GM19025 (cell line): ENCODE data around the gene CASR.
"Not testable (repeated sequence)": the region's sequence is repeated elsewhere in the genome, so short reads cannot be mapped to it uniquely, and the experiment has no call there.

Experiments used
- ATAC-seq: cut with Tn5 transposase; IDR thresholded peaks from one replicate; pipeline ENCODE4 v1.9.1; 2021; ENCODE audit warnings: mild to moderate bottlenecking, low read depth, moderate library complexity; ENCODE audit not compliant: unreplicated experiment

Gene CASR, protein sequence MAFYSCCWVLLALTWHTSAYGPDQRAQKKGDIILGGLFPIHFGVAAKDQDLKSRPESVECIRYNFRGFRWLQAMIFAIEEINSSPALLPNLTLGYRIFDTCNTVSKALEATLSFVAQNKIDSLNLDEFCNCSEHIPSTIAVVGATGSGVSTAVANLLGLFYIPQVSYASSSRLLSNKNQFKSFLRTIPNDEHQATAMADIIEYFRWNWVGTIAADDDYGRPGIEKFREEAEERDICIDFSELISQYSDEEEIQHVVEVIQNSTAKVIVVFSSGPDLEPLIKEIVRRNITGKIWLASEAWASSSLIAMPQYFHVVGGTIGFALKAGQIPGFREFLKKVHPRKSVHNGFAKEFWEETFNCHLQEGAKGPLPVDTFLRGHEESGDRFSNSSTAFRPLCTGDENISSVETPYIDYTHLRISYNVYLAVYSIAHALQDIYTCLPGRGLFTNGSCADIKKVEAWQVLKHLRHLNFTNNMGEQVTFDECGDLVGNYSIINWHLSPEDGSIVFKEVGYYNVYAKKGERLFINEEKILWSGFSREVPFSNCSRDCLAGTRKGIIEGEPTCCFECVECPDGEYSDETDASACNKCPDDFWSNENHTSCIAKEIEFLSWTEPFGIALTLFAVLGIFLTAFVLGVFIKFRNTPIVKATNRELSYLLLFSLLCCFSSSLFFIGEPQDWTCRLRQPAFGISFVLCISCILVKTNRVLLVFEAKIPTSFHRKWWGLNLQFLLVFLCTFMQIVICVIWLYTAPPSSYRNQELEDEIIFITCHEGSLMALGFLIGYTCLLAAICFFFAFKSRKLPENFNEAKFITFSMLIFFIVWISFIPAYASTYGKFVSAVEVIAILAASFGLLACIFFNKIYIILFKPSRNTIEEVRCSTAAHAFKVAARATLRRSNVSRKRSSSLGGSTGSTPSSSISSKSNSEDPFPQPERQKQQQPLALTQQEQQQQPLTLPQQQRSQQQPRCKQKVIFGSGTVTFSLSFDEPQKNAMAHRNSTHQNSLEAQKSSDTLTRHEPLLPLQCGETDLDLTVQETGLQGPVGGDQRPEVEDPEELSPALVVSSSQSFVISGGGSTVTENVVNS

GRCh38 chr3:122183521-122183892, at the start of gene CASR:
TSS of gene CASR (plus strand) at chr3:122183668. CDS start at chr3:122254190, 70,522 bp downstream.
- no peak for ATAC-seq

DNA sequence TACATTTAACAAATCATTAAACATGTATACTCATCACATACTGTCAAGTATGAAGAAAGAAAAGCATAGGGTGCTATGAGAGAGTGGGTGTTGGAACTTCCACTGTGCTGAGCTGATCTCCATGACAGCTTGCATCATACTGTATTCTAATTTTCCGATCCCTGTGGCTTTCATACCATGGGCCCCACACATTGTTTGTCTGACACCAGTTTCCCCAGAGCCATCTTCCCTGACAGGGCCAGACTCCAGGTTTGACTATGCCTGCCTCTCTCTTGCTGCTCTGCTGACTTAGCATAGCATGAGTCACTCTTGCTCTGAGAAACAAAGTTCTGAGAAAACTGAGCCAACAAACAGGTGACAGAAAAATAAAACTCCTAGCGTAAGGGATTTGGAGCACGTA, 37.0 kb upstream of the CASR start:
- peak; percentile 81 for ATAC-seq

GRCh38 chr3:122148941-122149627, 34.4 kb upstream of the CASR start:
- no peak for ATAC-seq

- no peak for ATAC-seq
These were observed 32.0 kb upstream of the CASR start for GRCh38 chr3:122151480-122151879.

- not testable (repeated sequence) for ATAC-seq
These were observed 18.5 kb upstream of the CASR start for GRCh38 chr3:122164983-122165382.

DNA sequence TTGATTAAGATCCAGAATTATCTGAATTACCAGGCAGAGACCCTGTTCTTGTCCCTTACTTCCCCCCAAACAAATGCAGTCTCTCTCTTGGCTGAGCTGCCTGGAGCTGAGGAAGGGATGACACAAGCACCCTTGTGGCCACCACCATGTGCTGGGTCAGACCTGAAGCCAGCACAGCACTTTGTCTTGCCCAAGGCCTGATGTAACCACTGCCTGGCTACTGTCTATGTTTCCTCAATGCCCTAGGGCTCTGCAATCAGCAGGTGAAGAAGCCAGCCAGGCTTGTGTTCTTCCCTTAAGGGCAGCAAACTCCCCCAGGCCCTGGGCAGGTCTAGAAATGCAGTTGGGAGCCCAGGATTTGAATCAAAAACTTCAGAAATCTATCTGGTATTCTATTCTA, 15.8 kb upstream of the CASR start:
- no peak for ATAC-seq

GRCh38 chr3:122168044-122168443, 15.4 kb upstream of the CASR start:
- ATAC-seq, result no peak

- no peak for ATAC-seq
These were observed 13.6 kb upstream of the CASR start for GRCh38 chr3:122169911-122170310.

GRCh38 chr3:122171361-122171760, 12.1 kb upstream of the CASR start:
- ATAC-seq, result not testable (repeated sequence)

GRCh38 chr3:122178711-122179110, 4.8 kb upstream of the CASR start:
- no peak for ATAC-seq

GRCh38 chr3:122183893-122184590, 574 bp downstream of the CASR start:
- ATAC-seq, result no peak

- no peak for ATAC-seq
These were observed 1.1 kb downstream of the CASR start for GRCh38 chr3:122184591-122184929.

DNA sequence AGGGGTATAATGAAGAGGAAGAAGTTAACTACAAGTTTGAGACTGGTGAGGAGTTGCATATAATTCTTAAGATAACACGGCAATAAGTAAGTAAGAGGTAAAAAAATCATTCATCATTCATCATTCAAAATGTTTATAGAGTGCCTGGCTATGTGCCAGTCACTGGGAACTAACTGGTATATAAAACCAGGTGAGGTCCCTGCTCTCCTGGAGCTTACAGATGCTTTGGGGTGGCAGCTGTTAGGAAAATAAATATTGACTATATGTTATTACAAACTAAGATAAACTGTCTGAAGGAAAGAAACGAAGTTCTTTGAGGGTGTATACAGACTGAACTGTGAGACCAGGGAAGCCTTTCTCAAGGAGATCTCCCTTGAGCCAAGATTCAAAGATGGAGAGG, 2.9 kb downstream of the CASR start:
- no peak for ATAC-seq

- no peak for ATAC-seq
These were observed 5.3 kb downstream of the CASR start for GRCh38 chr3:122188737-122189136.

- no peak for ATAC-seq
These were observed 5.9 kb downstream of the CASR start for GRCh38 chr3:122189357-122189756.

DNA sequence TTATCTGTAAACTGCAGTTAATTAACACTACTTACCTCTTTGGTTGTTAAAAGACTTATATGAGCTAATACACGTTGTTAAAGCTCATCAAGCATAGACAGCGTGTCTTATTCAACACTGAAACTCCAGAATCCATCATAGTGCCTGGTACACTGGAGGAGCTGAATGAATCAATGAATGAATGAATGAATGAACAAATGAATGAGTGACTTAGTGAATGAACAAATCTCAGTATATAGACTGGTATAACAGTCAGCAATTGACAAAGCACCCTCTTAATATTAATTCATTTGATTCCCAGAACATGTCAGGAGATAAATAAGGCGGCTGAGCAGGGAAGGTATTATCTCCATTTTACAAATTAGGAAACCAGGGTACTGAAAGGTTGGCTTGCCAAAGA, 7.1 kb downstream of the CASR start:
- ATAC-seq, result no peak

DNA sequence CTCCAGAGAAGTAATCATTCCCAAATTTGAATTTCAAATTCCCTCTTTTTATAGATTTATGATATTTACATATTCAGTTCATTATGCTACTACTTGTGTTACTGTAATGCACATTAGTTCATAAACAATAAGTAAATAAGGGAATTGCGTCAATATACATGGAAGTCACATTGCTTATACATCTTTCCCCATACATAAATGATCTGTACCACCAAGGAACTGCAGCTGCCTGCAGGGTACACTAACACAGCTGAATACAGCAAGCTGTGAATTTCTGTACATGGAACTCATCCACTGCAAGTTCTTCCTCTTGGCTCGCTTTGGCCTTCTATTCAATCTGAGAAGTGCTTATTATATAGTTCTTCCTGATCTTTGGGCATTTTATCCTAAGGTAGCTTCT, 15.5 kb downstream of the CASR start:
- ATAC-seq, result no peak

DNA sequence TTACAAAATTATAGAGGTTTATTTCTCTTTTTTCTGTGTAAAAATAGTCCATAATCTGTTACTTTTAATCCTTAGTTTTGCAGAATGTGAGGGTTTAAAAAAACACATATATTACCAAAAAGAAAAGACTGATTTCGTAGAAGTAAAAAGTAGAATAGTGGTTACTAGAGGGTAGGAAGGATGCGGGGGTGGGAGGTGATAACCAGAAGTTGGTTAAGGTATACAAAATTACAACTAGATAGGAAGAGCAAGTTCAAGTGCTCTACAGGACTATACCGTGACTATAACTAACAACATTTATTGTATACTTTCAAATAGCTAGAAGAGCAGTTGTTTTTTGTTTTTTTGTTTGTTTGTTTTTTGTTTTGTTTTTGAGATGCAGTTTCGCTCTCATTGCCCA, 16.1 kb downstream of the CASR start:
- no peak for ATAC-seq

DNA sequence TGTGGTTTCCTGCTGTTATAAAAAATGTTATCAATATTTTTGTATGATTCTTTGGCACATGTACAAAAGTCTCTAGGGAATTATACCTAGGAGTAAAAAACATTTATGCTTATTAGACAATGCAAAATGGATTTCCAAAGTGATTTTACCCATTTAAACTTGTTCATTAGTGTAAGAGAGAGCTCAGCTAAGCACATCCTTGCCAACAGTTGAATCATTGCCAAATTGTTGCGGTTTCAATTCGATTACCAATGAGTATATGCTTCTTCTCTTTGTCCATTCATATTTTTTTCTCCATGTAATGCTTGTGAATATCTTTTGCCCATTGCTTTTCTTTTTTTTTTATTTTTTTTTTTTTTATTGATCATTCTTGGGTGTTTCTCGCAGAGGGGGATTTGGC, 17.2 kb downstream of the CASR start:
- ATAC-seq, result no peak

- not testable (repeated sequence) for ATAC-seq
These were observed 18.0 kb downstream of the CASR start for GRCh38 chr3:122201476-122201875.
